Activated CD8-positive, alpha-beta T cell treated with anti-CD3 and anti-CD28 coated beads for 36 hours (primary cell): ENCODE data around the gene COA6. TPM values are rescaled to one million over a fixed set of nuclear protein-coding genes. Genes with fewer than 3 reads are reported as not detected.
"Not testable (repeated sequence)": the region's sequence is repeated elsewhere in the genome, so short reads cannot be mapped to it uniquely, and the experiment has no call there.

ENCODE experiments used
- ATAC-seq: fragments of 200-7000 bp; cut with Tn5 transposase; one replicate; pipeline ENCODE4 v1.10.0; 2021; ENCODE audit warnings: mild to moderate bottlenecking, moderate library complexity
- CTCF ChIA-PET: fragments of 350-600 bp; sonication (Branson Sonifier 250); formaldehyde crosslinking; loops from one replicate; lab custom pipeline; 2021; ENCODE audit warnings: antibody characterized with exemption; lab: Charles Lee
- POLR2A ChIA-PET: fragments of 350-600 bp; sonication (Branson Sonifier 250); formaldehyde crosslinking; loops from one replicate; lab custom pipeline; 2021; ENCODE audit warnings: antibody characterized with exemption; lab: Charles Lee
- DNase-seq: peaks from one replicate; pipeline ENCODE4 v3.0.0-alpha.2; 2020
- H3K27ac Mint-ChIP-seq: one replicate; pipeline ENCODE4 v1.8.0; 2021; ENCODE audit warnings: mild to moderate bottlenecking, mixed read lengths
- H3K27me3 Mint-ChIP-seq: one replicate; pipeline ENCODE4 v1.8.0; 2021; ENCODE audit warnings: mixed read lengths
- H3K36me3 Mint-ChIP-seq: one replicate; pipeline ENCODE4 v1.8.0; 2021; ENCODE audit warnings: low read depth, mixed read lengths
- H3K4me1 Mint-ChIP-seq: one replicate; pipeline ENCODE4 v1.8.0; 2021; ENCODE audit warnings: low read depth, mixed read lengths
- H3K4me3 Mint-ChIP-seq: one replicate; pipeline ENCODE4 v1.8.0; 2021; ENCODE audit warnings: mild to moderate bottlenecking, moderate library complexity, mixed read lengths
- H3K9me3 Mint-ChIP-seq: one replicate; pipeline ENCODE4 v1.8.0; 2021; ENCODE audit warnings: mixed read lengths
- intact Hi-C: fragments of 100-400 bp; cut with micrococcal nuclease; formaldehyde crosslinking; loops from one replicate; pipeline ENCODE4 v1.10.0; 2022
- total RNA-seq, 2 experiments: library from RNA; stranded (reverse); gene quantifications; one replicate each; pipeline ENCODE4 v1.2.3, GENCODE V29; 2021
- TF ChIP-seq, protein P1 (sequence below): fragments of 200-600 bp; IDR thresholded peaks from one replicate; pipeline ENCODE4 v1.8.0; 2022; ENCODE audit warnings: antibody characterized with exemption, mild to moderate bottlenecking

Gene COA6
- total RNA-seq, 2 experiments from 2014 or later, result 59.8 to 61.8 TPM

DNA sequence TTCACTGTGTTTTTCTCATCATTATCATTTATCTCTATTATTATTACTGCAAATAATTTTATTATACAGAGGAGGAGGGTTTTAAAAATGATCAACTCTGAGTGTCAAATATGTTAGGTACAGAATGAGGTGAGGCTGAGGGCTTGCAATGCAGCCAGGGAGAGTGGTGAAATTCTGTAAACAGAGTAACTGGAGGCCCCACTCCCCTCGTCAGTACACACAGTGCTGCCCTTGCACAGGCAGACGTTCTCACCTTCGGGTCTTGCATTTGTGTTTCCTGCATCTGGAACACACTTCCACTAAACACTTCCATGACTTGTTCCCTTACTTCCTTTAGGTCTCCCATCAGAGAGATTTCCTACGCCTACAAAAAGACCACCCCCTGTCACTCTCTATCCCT lies 24.3 kb upstream of the COA6 start:
- H3K4me3 Mint-ChIP-seq, result no peak overlapping the region
- TF ChIP-seq, protein P1, sequence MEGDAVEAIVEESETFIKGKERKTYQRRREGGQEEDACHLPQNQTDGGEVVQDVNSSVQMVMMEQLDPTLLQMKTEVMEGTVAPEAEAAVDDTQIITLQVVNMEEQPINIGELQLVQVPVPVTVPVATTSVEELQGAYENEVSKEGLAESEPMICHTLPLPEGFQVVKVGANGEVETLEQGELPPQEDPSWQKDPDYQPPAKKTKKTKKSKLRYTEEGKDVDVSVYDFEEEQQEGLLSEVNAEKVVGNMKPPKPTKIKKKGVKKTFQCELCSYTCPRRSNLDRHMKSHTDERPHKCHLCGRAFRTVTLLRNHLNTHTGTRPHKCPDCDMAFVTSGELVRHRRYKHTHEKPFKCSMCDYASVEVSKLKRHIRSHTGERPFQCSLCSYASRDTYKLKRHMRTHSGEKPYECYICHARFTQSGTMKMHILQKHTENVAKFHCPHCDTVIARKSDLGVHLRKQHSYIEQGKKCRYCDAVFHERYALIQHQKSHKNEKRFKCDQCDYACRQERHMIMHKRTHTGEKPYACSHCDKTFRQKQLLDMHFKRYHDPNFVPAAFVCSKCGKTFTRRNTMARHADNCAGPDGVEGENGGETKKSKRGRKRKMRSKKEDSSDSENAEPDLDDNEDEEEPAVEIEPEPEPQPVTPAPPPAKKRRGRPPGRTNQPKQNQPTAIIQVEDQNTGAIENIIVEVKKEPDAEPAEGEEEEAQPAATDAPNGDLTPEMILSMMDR, result no peak
- no peak overlapping the region for H3K27ac Mint-ChIP-seq
- ChIA-PET CTCF (interaction anchor here (1.2 kb wide), 1 partner anchor 39 kb away, joined by 4 read pairs; no protein-coding TSS in a partner anchor), POLR2A (no interaction called here)
- no peak for DNase-seq
- no peak for ATAC-seq
- H3K36me3 Mint-ChIP-seq, result no peaks in the 10 kb centered on the region
- intact Hi-C loops, result no loop called here
- peaks cover 9% of the 10 kb centered on the region for H3K27me3 Mint-ChIP-seq
- no peaks in the 10 kb centered on the region for H3K4me1 Mint-ChIP-seq
- H3K9me3 Mint-ChIP-seq, result peaks cover 1% of the 10 kb centered on the region

- ChIA-PET POLR2A (interaction anchor here (0.5 to 1.9 kb wide), 3 partner anchors 11 to 18 kb away, joined by 3 to 9 read pairs (median 4); partner anchors contain the start of gene COA6), CTCF (interaction anchor here (1.0 to 4.0 kb wide), 4 partner anchors 29 to 46 kb away, joined by 3 to 13 read pairs (median 4); no protein-coding TSS in a partner anchor)
- peak; percentile 75 for ATAC-seq
- peak overlapping the region; percentile 89 for H3K27ac Mint-ChIP-seq
- H3K4me1 Mint-ChIP-seq, result peaks cover 11% of the 10 kb centered on the region
- DNase-seq, result no peak
- H3K36me3 Mint-ChIP-seq, result peaks cover 6% of the 10 kb centered on the region
- H3K9me3 Mint-ChIP-seq, result peaks cover 2% of the 10 kb centered on the region
- H3K4me3 Mint-ChIP-seq, result peak overlapping the region; percentile 83
- intact Hi-C loops, result no loop called here
- H3K27me3 Mint-ChIP-seq, result peaks cover under 1% of the 10 kb centered on the region
- TF ChIP-seq, protein P1, result no peak
These were observed 17.3 kb upstream of the COA6 start for GRCh38 chr1:234355782-234356510.

GRCh38 chr1:234356615-234357269 lies 16.5 kb upstream of the COA6 start:
- intact Hi-C loops, H3K9me3 Mint-ChIP-seq, H3K36me3 Mint-ChIP-seq, H3K27me3 Mint-ChIP-seq: not testable (repeated sequence)
- POLR2A ChIA-PET, result interaction anchor here (0.5 to 1.9 kb wide), 3 partner anchors 12 to 17 kb away, joined by 3 to 9 read pairs (median 4); partner anchors contain the start of gene COA6
- Mint-ChIP-seq H3K27ac (peak overlapping the region; percentile 89), H3K4me3 (peak overlapping the region; percentile 83), H3K4me1 (peaks cover 11% of the 10 kb centered on the region)
- CTCF ChIA-PET, result interaction anchor here (1.0 to 4.0 kb wide), 3 partner anchors 17 to 33 kb away, joined by 3 to 13 read pairs (median 5); partner anchors contain the start of gene COA6
- ATAC-seq (peak; percentile 77), DNase-seq (peak; percentile 73)

- POLR2A ChIA-PET, result interaction anchor here (0.8 to 1.2 kb wide), 3 partner anchors 14 to 16 kb away, joined by 3 read pairs; partner anchors contain the start of gene COA6
- Mint-ChIP-seq H3K36me3 (peaks cover 6% of the 10 kb centered on the region), H3K4me3 (peak overlapping the region; percentile 83), H3K27ac (peak overlapping the region; percentile 60), H3K4me1 (peaks cover 11% of the 10 kb centered on the region), H3K9me3 (peaks cover 2% of the 10 kb centered on the region), H3K27me3 (no peaks in the 10 kb centered on the region)
- DNase-seq, result no peak
- CTCF ChIA-PET, result interaction anchor here (1.0 to 4.0 kb wide), 3 partner anchors 16 to 34 kb away, joined by 3 to 13 read pairs (median 5); partner anchors contain the start of gene COA6
- no peak for ATAC-seq
- intact Hi-C loops, result no loop called here
- TF ChIP-seq, protein P1, result no peak
These were observed 15.4 kb upstream of the COA6 start for GRCh38 chr1:234357831-234358230.

- no peaks in the 10 kb centered on the region for H3K9me3 Mint-ChIP-seq
- intact Hi-C loops, result no loop called here
- H3K4me3 Mint-ChIP-seq, result no peak overlapping the region
- H3K27me3 Mint-ChIP-seq, result no peaks in the 10 kb centered on the region
- ChIA-PET CTCF (no interaction called here), POLR2A (no interaction called here)
- H3K36me3 Mint-ChIP-seq, result peaks cover 11% of the 10 kb centered on the region
- ATAC-seq (no peak), DNase-seq (no peak)
- TF ChIP-seq, protein P1, result no peak
- H3K27ac Mint-ChIP-seq, result no peak overlapping the region
- peaks cover 6% of the 10 kb centered on the region for H3K4me1 Mint-ChIP-seq
These were observed 12.1 kb upstream of the COA6 start for GRCh38 chr1:234361102-234361603.
